ENCODE data around the gene SLC48A1.

Gene SLC48A1

DNA sequence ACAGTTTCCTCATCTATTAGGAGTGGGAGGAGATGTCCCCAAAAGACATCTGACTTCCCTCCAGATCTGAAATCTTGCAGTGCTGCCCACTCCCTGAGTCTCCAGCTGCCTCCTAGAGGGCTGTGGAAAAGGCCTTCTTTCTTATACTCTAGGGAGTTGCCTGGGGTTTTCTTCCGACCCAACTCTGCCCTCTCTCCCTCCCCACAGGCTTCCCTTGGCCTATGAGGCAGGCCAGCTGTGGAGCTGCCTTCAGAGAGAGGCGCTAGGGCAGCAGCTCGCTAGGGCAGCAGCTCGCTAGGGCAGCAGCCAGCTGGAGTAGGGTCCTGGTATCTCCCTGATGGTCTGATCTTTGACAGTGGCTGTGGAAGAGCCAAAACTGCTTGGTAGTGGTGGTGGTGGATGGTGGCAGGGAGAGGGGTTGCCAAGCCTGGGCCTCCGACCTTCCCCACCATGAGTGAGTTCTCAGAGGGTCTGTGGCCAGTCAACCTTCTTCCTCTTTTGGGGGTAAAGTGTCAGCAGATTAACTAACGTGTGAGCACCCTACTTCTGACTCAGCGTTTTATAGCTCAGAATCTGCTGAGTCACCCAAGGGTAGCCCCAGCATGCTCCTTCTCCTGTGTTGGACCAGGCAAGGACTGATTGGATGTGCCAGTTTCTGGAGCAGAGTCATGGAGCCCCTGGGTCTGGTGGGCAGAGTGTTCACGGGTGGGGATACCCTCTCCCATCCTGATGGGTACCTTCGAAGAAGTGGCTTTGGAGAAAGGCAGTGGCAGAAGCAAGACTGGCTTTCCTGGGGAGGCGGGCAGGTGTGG is 2.3 kb downstream of the SLC48A1 start:
- H3K36me3 ChIP-seq (ENCODE audit: control insufficient read depth in 5 of 5, insufficient read depth in 5 of 5, low read length in 5 of 5), result peaks cover 0 to 3% (median 0%) of the 10 kb centered on the region in 5 donors
- no peak overlapping the region for H3K4me3 ChIP-seq (ENCODE audit: low read depth in 1 of 5, low read length in 5 of 5)
- H3K4me1 ChIP-seq (ENCODE audit: control insufficient read depth in 5 of 5, insufficient read depth in 5 of 5, low read length in 5 of 5), result peaks cover 13 to 75% (median 67%) of the 10 kb centered on the region in 5 donors
- peak overlapping the region; percentile 34 for H3K27ac ChIP-seq (ENCODE audit: low read depth, low read length)
- H3K9me3 ChIP-seq (ENCODE audit: control insufficient read depth in 5 of 5, low read length in 5 of 5), result no peaks in the 10 kb centered on the region
- H3K27me3 ChIP-seq (ENCODE audit: control insufficient read depth in 5 of 5, insufficient read depth in 4 of 5, low read length in 5 of 5), result no peaks in the 10 kb centered on the region
- peak overlapping the region in 3 of 5 donors; percentile 8 to 41 (median 40) for H3K9ac ChIP-seq (ENCODE audit: low read length in 5 of 5)

GRCh38 chr12:47776471-47777143 is 3.6 kb downstream of the SLC48A1 start:
- no peaks in the 10 kb centered on the region for H3K27me3 ChIP-seq (ENCODE audit: control insufficient read depth in 5 of 5, insufficient read depth in 4 of 5, low read length in 5 of 5)
- H3K4me1 ChIP-seq (ENCODE audit: control insufficient read depth in 5 of 5, insufficient read depth in 5 of 5, low read length in 5 of 5), result peaks cover 13 to 72% (median 65%) of the 10 kb centered on the region in 5 donors
- peak overlapping the region; percentile 74 for H3K27ac ChIP-seq (ENCODE audit: low read depth, low read length)
- peaks cover 0 to 10% (median 6%) of the 10 kb centered on the region in 5 donors for H3K36me3 ChIP-seq (ENCODE audit: control insufficient read depth in 5 of 5, insufficient read depth in 5 of 5, low read length in 5 of 5)
- H3K4me3 ChIP-seq (ENCODE audit: low read depth in 1 of 5, low read length in 5 of 5), result no peak overlapping the region
- peak overlapping the region in 4 of 5 donors; percentile 23 to 50 (median 32) for H3K9ac ChIP-seq (ENCODE audit: low read length in 5 of 5)
- no peaks in the 10 kb centered on the region for H3K9me3 ChIP-seq (ENCODE audit: control insufficient read depth in 5 of 5, low read length in 5 of 5)

GRCh38 chr12:47777151-47777550 is 4.1 kb downstream of the SLC48A1 start:
- no peak overlapping the region for H3K4me3 ChIP-seq (ENCODE audit: low read depth in 1 of 5, low read length in 5 of 5)
- H3K9ac ChIP-seq (ENCODE audit: low read length in 5 of 5), result peak overlapping the region in 4 of 5 donors; percentile 23 to 50 (median 32)
- H3K9me3 ChIP-seq (ENCODE audit: control insufficient read depth in 5 of 5, low read length in 5 of 5), result no peaks in the 10 kb centered on the region
- peaks cover 0 to 15% (median 11%) of the 10 kb centered on the region in 5 donors for H3K36me3 ChIP-seq (ENCODE audit: control insufficient read depth in 5 of 5, insufficient read depth in 5 of 5, low read length in 5 of 5)
- H3K4me1 ChIP-seq (ENCODE audit: control insufficient read depth in 5 of 5, insufficient read depth in 5 of 5, low read length in 5 of 5), result peaks cover 13 to 69% (median 65%) of the 10 kb centered on the region in 5 donors
- H3K27me3 ChIP-seq (ENCODE audit: control insufficient read depth in 5 of 5, insufficient read depth in 4 of 5, low read length in 5 of 5), result no peaks in the 10 kb centered on the region
- peak overlapping the region; percentile 74 for H3K27ac ChIP-seq (ENCODE audit: low read depth, low read length)

DNA sequence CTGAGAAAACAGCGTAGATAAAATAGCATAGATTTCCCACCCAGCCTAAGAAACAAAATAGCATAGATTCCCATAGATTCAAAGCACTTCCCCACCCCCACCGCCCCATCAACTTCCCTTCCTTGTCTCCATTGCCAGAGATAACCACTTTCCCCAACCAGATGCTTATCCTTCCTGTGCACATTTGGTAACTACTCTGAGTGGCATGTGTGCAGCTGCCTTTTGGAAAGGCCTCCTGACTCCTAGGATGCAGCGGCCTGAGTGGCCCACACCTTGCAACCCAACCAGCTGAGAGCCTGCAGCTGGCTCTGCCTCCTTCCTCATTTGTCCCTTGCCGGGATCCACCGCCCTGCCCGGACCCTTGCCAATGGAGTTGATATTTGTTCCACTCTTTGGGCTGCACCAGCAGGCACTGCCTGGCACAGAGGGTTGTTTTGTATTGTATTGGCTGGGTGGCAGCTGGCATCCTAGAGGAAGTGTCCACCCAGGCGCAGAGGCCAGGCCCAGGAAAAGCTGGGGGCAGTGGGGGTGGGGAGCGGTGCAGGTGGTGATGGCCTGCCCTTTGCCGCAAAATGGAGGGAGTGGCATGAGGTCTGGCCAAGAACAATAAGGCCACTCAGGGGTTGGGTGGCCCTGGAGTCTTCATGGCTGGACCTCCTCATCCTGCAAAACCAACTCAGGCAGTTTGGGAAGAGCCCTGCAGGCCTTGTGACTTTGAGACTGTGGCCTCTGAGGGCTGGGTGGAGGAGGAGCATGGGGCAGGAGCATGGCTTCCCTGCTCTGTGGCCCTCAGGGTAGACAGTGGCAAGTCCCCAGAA is 4.9 kb downstream of the SLC48A1 start:
- H3K9ac ChIP-seq (ENCODE audit: low read length in 5 of 5), result peak overlapping the region in 3 of 5 donors; percentile 24 to 33 (median 31)
- H3K9me3 ChIP-seq (ENCODE audit: control insufficient read depth in 5 of 5, low read length in 5 of 5), result no peaks in the 10 kb centered on the region
- peak overlapping the region; percentile 74 for H3K27ac ChIP-seq (ENCODE audit: low read depth, low read length)
- no peaks in the 10 kb centered on the region for H3K27me3 ChIP-seq (ENCODE audit: control insufficient read depth in 5 of 5, insufficient read depth in 4 of 5, low read length in 5 of 5)
- peaks cover 13 to 62% (median 59%) of the 10 kb centered on the region in 5 donors for H3K4me1 ChIP-seq (ENCODE audit: control insufficient read depth in 5 of 5, insufficient read depth in 5 of 5, low read length in 5 of 5)
- peaks cover 0 to 23% (median 17%) of the 10 kb centered on the region in 5 donors for H3K36me3 ChIP-seq (ENCODE audit: control insufficient read depth in 5 of 5, insufficient read depth in 5 of 5, low read length in 5 of 5)
- no peak overlapping the region for H3K4me3 ChIP-seq (ENCODE audit: low read depth in 1 of 5, low read length in 5 of 5)

GRCh38 chr12:47778881-47779280 is 5.8 kb downstream of the SLC48A1 start:
- Histone ChIP-seq H3K4me3 (ENCODE audit: low read depth in 1 of 5, low read length in 5 of 5) (no peak overlapping the region), H3K27ac (ENCODE audit: low read depth, low read length) (no peak overlapping the region), H3K27me3 (ENCODE audit: control insufficient read depth in 5 of 5, insufficient read depth in 4 of 5, low read length in 5 of 5) (no peaks in the 10 kb centered on the region), H3K4me1 (ENCODE audit: control insufficient read depth in 5 of 5, insufficient read depth in 5 of 5, low read length in 5 of 5) (peaks cover 13 to 62% (median 55%) of the 10 kb centered on the region in 5 donors), H3K9ac (ENCODE audit: low read length in 5 of 5) (no peak overlapping the region), H3K36me3 (ENCODE audit: control insufficient read depth in 5 of 5, insufficient read depth in 5 of 5, low read length in 5 of 5) (peaks cover 0 to 32% (median 25%) of the 10 kb centered on the region in 5 donors), H3K9me3 (ENCODE audit: control insufficient read depth in 5 of 5, low read length in 5 of 5) (no peaks in the 10 kb centered on the region)

GRCh38 chr12:47779301-47779942 is 6.4 kb downstream of the SLC48A1 start:
- Histone ChIP-seq H3K36me3 (ENCODE audit: control insufficient read depth in 5 of 5, insufficient read depth in 5 of 5, low read length in 5 of 5) (peaks cover 0 to 38% (median 31%) of the 10 kb centered on the region in 5 donors), H3K27me3 (ENCODE audit: control insufficient read depth in 5 of 5, insufficient read depth in 4 of 5, low read length in 5 of 5) (no peaks in the 10 kb centered on the region), H3K27ac (ENCODE audit: low read depth, low read length) (no peak overlapping the region), H3K4me3 (ENCODE audit: low read depth in 1 of 5, low read length in 5 of 5) (no peak overlapping the region), H3K9me3 (ENCODE audit: control insufficient read depth in 5 of 5, low read length in 5 of 5) (no peaks in the 10 kb centered on the region), H3K4me1 (ENCODE audit: control insufficient read depth in 5 of 5, insufficient read depth in 5 of 5, low read length in 5 of 5) (peaks cover 13 to 57% (median 51%) of the 10 kb centered on the region in 5 donors), H3K9ac (ENCODE audit: low read length in 5 of 5) (no peak overlapping the region)

DNA sequence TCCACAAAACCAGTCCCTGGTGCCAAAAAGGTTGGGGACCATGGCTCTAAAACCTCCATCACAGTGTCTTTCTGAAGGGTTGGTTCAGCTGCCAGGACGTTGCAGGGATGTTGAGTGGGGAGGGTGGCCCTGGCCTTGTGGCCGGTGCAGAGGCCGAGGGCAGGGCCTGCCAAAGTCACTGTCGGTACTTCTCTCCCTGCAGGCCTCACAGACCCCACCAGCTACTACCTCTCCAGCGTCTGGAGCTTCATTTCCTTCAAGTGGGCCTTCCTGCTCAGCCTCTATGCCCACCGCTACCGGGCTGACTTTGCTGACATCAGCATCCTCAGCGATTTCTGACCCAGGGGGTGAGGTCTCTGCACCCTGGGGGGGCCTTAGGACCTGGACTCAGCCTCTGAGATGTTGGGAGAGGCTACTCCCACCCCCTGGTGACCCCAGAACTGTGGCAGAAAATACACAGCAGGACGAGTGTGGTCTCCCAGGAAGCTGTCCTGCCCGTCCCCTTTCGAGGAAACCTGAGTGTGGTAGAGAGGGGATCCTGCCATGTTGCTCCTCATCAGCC is 7.0 kb downstream of the SLC48A1 start:
- Histone ChIP-seq H3K4me1 (ENCODE audit: control insufficient read depth in 5 of 5, insufficient read depth in 5 of 5, low read length in 5 of 5) (peaks cover 13 to 51% (median 45%) of the 10 kb centered on the region in 5 donors), H3K9ac (ENCODE audit: low read length in 5 of 5) (no peak overlapping the region), H3K4me3 (ENCODE audit: low read depth in 1 of 5, low read length in 5 of 5) (no peak overlapping the region), H3K9me3 (ENCODE audit: control insufficient read depth in 5 of 5, low read length in 5 of 5) (no peaks in the 10 kb centered on the region), H3K27ac (ENCODE audit: low read depth, low read length) (no peak overlapping the region), H3K27me3 (ENCODE audit: control insufficient read depth in 5 of 5, insufficient read depth in 4 of 5, low read length in 5 of 5) (no peaks in the 10 kb centered on the region), H3K36me3 (ENCODE audit: control insufficient read depth in 5 of 5, insufficient read depth in 5 of 5, low read length in 5 of 5) (peaks cover 0 to 44% (median 37%) of the 10 kb centered on the region in 5 donors)

DNA sequence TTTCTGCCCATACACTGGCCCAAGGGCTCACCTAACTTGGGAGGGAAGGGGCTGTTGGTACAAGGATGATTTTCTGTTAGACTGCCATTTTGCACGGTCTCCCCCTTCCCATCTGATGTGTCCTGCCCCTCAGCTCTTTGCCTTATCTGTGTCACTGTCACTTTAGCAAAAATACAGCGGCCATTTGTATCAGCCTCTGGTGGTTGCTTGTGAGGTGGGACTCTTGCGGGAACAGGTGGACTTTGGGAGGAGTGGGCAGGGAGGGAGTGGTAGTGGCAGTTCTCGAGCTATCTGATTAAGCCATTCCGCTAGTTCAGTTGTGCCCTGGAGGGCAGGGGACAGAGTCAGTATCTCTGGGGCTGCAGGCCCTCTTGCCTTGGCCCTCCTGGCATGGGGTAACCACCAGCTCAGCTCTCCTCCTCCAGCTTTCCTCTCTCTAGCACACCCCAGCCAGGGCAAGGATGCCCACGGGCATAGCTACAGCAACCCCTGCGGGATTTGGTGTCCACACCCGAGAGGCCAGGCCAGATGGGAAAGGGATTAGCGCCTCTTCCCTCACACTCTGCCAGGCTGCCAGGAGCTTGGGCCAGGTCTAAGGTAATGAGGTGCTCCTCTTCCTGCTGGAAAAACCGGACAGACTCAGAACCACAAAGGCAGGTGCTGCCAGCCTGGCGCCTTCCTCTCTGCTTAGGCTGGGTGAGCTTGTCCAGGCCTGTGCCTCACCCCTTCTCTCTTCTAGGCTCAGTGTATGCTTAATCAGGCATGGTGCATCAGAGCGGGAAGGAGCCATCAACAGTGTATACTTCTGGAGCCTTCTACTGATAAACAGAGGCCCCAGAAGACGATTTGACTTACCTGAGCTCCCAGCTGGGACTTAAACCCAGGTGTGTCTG is 8.7 kb downstream of the SLC48A1 start:
- Histone ChIP-seq H3K4me1 (ENCODE audit: control insufficient read depth in 5 of 5, insufficient read depth in 5 of 5, low read length in 5 of 5) (peaks cover 9 to 35% (median 32%) of the 10 kb centered on the region in 5 donors), H3K9ac (ENCODE audit: low read length in 5 of 5) (no peak overlapping the region), H3K9me3 (ENCODE audit: control insufficient read depth in 5 of 5, low read length in 5 of 5) (no peaks in the 10 kb centered on the region), H3K27ac (ENCODE audit: low read depth, low read length) (no peak overlapping the region), H3K27me3 (ENCODE audit: control insufficient read depth in 5 of 5, insufficient read depth in 4 of 5, low read length in 5 of 5) (no peaks in the 10 kb centered on the region), H3K36me3 (ENCODE audit: control insufficient read depth in 5 of 5, insufficient read depth in 5 of 5, low read length in 5 of 5) (peaks cover 0 to 61% (median 54%) of the 10 kb centered on the region in 5 donors), H3K4me3 (ENCODE audit: low read depth in 1 of 5, low read length in 5 of 5) (no peak overlapping the region)

Measured in subcutaneous abdominal adipose tissue (tissue), 5 donors.